Activated CD4-positive, alpha-beta T cell treated with anti-CD3 and anti-CD28 coated beads, Interleukin-2, amount 10 ng/mL, durations not matched to agents 24 days and 14 days (primary cell): ENCODE measurements around the gene CCDC146. TPM values are rescaled to one million over a fixed set of nuclear protein-coding genes. Genes with fewer than 3 reads are reported as not detected.

ENCODE experiments used
- DNase-seq: peaks from one replicate; pipeline ENCODE4 v3.0.0; 2022
- H3K27ac Mint-ChIP-seq: one replicate; pipeline ENCODE4 v1.8.0; 2022; ENCODE audit warnings: mild to moderate bottlenecking, mixed read lengths
- H3K27me3 Mint-ChIP-seq: one replicate; pipeline ENCODE4 v1.8.0; 2022; ENCODE audit warnings: mixed read lengths
- H3K36me3 Mint-ChIP-seq: one replicate; pipeline ENCODE4 v1.8.0; 2022; ENCODE audit warnings: low read depth, mild to moderate bottlenecking, mixed read lengths
- H3K4me1 Mint-ChIP-seq: one replicate; pipeline ENCODE4 v1.8.0; 2021; ENCODE audit warnings: mixed read lengths
- H3K4me3 Mint-ChIP-seq: one replicate; pipeline ENCODE4 v1.8.0; 2022; ENCODE audit warnings: mild to moderate bottlenecking, moderate library complexity, mixed read lengths
- H3K9me3 Mint-ChIP-seq: one replicate; pipeline ENCODE4 v1.8.0; 2021; ENCODE audit warnings: mixed read lengths
- intact Hi-C: fragments of 100-400 bp; cut with micrococcal nuclease; formaldehyde crosslinking; loops from one replicate; pipeline ENCODE4 v1.15.1; 2023
- total RNA-seq: library from RNA; stranded (reverse); gene quantifications from 2 replicates; pipeline ENCODE4 v1.2.3, GENCODE V29; 2022

CCDC146 gene
- total RNA-seq, 1 donor from 2014 or later, result 1.5 TPM

DNA sequence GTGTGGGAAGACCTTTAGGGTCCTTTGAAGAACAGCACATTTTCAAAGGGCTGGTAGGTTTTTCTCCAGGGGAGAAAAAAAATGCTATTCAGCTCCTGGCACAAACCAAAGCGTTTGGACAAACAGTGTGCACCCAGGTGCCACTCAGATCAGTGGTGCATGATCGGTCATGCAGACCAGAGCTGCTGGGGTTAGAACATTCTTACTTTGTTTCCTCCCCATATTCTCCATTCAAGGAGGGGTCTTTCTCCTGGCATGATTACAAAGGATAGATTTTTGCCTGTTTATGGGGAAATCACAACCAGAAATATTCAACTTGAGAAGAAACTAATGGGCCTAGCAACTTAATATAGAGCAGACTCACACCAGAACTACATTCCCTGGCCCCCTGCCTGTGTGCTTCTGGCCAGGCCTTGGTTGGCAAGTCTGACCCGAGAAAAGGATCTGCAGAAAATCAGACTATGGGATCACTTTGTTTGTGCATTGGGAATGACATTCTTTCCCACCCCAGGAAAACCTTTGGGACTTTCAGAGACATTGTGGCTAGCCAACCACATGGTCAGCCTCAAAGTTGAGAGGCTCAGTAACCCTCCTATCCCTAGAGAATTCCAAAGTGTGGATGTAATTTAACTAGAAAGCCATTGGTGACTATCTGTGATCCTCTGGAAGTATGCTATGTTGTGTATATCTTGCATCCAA is 159.5 kb downstream of the CCDC146 start:
- Mint-ChIP-seq H3K27me3 (no peaks in the 10 kb centered on the region), H3K9me3 (peaks cover 4% of the 10 kb centered on the region), H3K27ac (no peak overlapping the region), H3K36me3 (peaks cover 5% of the 10 kb centered on the region), H3K4me1 (no peaks in the 10 kb centered on the region), H3K4me3 (no peak overlapping the region)
- intact Hi-C loops, result no loop called here
- no peak for DNase-seq

DNA sequence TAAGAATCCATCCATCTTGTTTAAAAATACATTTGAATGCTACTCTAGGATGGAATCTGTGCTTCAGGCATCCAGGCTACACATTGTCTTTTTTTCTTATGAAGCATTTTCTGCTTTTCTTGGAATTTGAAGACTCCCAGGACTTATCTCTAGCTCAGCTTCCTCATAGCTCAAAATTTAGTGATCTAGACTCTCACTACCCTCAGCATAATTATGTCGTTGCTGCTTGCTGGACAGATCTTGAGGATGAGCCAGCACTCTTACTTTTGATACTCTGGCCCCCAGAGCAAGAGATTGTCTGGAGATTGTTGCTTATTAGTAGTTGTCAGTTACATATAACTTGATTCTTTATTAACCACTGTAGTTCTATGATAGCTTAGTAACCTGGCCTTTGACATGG is 160.5 kb downstream of the CCDC146 start:
- peaks cover 8% of the 10 kb centered on the region for H3K36me3 Mint-ChIP-seq

DNA sequence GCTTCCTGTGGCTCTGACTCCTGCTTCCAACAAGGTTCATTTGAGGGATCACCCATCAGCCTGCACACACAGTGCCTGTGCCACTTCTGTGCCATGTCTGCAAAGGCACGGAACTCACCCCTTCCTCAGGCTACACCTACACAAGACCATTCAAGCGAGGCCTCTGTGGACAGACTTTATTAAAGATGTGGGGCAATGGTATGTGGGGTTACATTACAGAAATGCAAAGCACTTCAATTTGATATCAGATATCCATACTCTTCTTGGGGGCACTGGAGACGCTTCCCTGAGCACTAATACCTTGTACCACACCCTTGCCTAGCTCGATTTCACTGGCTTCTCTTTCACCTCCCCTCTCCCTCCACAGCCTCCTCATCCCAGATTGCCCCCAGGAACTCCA is 161.6 kb downstream of the CCDC146 start:
- H3K4me1 Mint-ChIP-seq, result no peaks in the 10 kb centered on the region
- H3K27ac Mint-ChIP-seq, result no peak overlapping the region
- peaks cover 15% of the 10 kb centered on the region for H3K9me3 Mint-ChIP-seq
- intact Hi-C loops, result no loop called here
- DNase-seq, result no peak
- H3K27me3 Mint-ChIP-seq, result no peaks in the 10 kb centered on the region
- no peak overlapping the region for H3K4me3 Mint-ChIP-seq
- peaks cover 10% of the 10 kb centered on the region for H3K36me3 Mint-ChIP-seq

More for the DNA sequence above, 160.5 kb downstream of the CCDC146 start:
- H3K27me3 Mint-ChIP-seq, result no peaks in the 10 kb centered on the region
- H3K9me3 Mint-ChIP-seq, result peaks cover 6% of the 10 kb centered on the region
- no peak overlapping the region for H3K4me3 Mint-ChIP-seq
- DNase-seq, result no peak
- no peak overlapping the region for H3K27ac Mint-ChIP-seq
- intact Hi-C loops, result no loop called here
- H3K4me1 Mint-ChIP-seq, result no peaks in the 10 kb centered on the region

DNA sequence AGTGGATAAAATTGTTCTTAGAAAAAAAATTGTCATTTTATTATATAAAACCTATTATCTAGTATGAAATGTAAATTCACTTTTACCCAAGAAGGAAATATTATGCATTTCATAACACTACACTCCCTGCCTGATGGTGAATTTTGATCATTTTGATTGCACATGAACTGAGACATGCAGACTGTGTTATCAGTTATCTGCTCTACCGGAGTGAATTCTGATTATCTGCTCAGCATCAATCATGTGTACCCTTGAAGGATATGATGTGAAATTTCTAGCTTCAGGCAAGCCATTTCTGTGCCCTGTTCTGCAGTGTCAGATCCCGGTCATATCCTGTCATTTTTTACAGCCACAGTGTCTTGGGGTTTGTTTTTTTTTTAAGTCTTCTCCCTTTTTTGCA is 162.2 kb downstream of the CCDC146 start:
- DNase-seq, result no peak
- Mint-ChIP-seq H3K9me3 (peaks cover 19% of the 10 kb centered on the region), H3K4me1 (no peaks in the 10 kb centered on the region), H3K4me3 (no peak overlapping the region), H3K27ac (no peak overlapping the region), H3K36me3 (peaks cover 16% of the 10 kb centered on the region), H3K27me3 (no peaks in the 10 kb centered on the region)
- intact Hi-C loops, result no loop called here

DNA sequence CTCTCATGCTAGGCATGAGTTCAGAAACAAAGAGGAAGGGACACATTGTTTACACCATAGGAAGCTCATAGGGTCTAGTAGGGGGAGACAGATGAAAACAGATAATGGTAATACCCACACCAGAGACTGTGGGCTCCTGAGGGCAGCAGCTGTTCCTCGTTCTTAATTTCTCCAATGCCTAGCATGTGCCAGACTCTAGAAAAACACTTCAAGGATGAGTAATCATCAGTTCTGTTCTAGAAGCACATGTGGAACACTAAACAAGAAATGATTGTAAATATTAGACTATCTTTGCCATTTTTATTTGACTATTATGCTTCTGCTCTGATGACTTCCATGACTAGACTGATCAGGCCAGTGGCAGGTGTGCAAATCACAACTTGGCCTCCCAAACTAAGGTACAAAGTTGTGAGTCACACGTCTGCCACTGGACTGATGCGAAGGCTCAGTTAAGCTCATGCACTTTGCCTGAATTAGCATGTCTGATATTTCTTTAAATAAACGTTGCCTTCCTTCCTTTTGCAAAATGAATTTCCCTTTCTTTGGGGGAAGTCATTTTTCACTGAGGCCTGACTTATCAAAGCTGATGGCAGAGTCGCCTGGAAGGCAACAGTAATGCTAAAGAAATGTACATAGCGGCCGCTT is 166.4 kb downstream of the CCDC146 start:
- no peaks in the 10 kb centered on the region for H3K27me3 Mint-ChIP-seq
- H3K36me3 Mint-ChIP-seq, result peaks cover 14% of the 10 kb centered on the region
- peaks cover 19% of the 10 kb centered on the region for H3K9me3 Mint-ChIP-seq
- DNase-seq, result no peak
- no peaks in the 10 kb centered on the region for H3K4me1 Mint-ChIP-seq
- intact Hi-C loops, result no loop called here
- no peak overlapping the region for H3K27ac Mint-ChIP-seq
- H3K4me3 Mint-ChIP-seq, result no peak overlapping the region

DNA sequence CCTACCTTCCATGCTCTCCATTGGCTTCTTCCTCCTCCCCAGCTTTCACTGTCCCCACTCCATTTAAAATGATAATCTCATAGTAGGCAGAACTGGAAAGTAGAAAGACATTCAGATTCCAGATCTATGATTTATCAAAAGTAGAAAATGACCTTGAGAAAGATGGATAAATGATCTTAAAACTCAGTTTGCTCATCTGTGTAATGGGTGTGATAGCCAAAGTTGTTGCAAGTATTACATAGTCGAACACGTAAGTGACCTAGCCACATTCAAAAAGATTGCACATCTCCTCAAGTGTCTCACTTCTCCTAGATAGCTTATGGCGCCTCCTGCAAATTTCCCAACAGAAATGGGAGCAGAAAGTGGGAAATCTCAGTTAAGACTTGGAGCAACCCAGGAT is 167.0 kb downstream of the CCDC146 start:
- peaks cover 19% of the 10 kb centered on the region for H3K9me3 Mint-ChIP-seq
- intact Hi-C loops, result no loop called here
- H3K36me3 Mint-ChIP-seq, result peaks cover 15% of the 10 kb centered on the region
- H3K4me1 Mint-ChIP-seq, result no peaks in the 10 kb centered on the region
- no peak for DNase-seq
- H3K27me3 Mint-ChIP-seq, result no peaks in the 10 kb centered on the region
- H3K27ac Mint-ChIP-seq, result no peak overlapping the region
- H3K4me3 Mint-ChIP-seq, result no peak overlapping the region

DNA sequence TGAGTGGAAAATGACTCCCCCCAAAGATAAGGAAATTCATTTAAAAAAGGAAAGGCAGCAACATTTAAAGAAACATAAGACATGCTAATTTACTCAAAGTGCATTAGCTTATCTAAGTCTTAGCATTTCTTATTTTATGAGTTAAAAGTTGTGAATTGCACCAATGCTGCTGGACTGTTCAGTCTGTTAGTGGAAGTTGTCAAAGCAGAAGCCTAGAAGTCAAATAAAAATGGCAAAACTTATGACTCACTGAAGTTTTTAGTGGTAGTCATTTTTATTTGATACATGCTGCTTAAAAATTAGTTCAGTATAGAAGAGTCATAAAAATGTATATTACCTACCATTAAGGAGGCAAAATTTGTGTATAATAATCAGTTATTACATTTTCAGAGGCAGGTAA is 168.0 kb downstream of the CCDC146 start:
- Mint-ChIP-seq H3K4me3 (no peak overlapping the region), H3K9me3 (peaks cover 19% of the 10 kb centered on the region), H3K27me3 (no peaks in the 10 kb centered on the region), H3K36me3 (peaks cover 15% of the 10 kb centered on the region), H3K27ac (no peak overlapping the region), H3K4me1 (no peaks in the 10 kb centered on the region)
- no peak for DNase-seq
- intact Hi-C loops, result no loop called here

DNA sequence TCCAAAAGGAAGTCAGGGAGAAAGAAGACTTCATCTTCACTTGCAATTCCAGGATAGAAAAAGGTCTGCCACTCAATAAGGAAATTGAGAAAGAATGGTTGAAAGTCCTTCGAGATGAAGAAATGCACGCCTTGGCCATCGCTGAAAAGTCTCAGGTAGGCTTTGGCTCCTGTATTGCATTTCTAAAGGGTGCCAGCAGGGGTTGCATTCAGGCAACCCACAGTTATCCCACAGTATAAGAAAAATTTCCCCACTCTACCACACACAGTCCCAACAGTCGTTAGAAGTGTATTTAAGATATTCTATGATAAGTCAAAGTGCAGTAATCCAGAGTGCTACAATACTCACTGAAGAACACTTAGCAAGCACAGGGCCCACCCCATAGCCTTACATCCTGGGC is 170.6 kb downstream of the CCDC146 start:
- H3K4me3 Mint-ChIP-seq, result no peak overlapping the region
- no peaks in the 10 kb centered on the region for H3K27me3 Mint-ChIP-seq
- peaks cover 11% of the 10 kb centered on the region for H3K36me3 Mint-ChIP-seq

DNA sequence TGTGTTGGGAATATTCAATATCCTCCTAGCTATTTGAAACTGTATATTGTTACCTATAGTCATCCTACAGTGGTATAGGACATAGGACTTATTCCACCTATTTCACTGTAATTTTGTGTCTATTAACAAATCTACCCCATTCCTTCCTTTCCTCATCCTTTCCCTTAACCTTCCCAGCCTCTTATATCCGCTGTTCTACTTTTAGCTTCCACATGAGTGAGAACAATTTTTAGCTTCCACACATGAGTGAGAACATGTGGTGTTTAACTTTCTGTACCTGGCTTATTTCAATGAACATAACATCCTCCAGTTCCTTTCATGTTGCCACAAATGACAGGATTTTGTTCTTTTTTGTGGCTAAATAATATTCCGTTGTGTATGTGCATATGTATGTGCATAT is 173.1 kb downstream of the CCDC146 start:
- H3K4me3 Mint-ChIP-seq, result no peak overlapping the region
- H3K27ac Mint-ChIP-seq, result no peak overlapping the region
- H3K27me3 Mint-ChIP-seq, result no peaks in the 10 kb centered on the region
- intact Hi-C loops, result no loop called here
- H3K4me1 Mint-ChIP-seq, result no peaks in the 10 kb centered on the region
- no peak for DNase-seq
- H3K9me3 Mint-ChIP-seq, result peaks cover 11% of the 10 kb centered on the region
- H3K36me3 Mint-ChIP-seq, result peaks cover 3% of the 10 kb centered on the region

More for the DNA sequence above, 170.6 kb downstream of the CCDC146 start:
- no peaks in the 10 kb centered on the region for H3K4me1 Mint-ChIP-seq
- H3K9me3 Mint-ChIP-seq, result peaks cover 23% of the 10 kb centered on the region
- intact Hi-C loops, result no loop called here
- no peak for DNase-seq
- H3K27ac Mint-ChIP-seq, result no peak overlapping the region

DNA sequence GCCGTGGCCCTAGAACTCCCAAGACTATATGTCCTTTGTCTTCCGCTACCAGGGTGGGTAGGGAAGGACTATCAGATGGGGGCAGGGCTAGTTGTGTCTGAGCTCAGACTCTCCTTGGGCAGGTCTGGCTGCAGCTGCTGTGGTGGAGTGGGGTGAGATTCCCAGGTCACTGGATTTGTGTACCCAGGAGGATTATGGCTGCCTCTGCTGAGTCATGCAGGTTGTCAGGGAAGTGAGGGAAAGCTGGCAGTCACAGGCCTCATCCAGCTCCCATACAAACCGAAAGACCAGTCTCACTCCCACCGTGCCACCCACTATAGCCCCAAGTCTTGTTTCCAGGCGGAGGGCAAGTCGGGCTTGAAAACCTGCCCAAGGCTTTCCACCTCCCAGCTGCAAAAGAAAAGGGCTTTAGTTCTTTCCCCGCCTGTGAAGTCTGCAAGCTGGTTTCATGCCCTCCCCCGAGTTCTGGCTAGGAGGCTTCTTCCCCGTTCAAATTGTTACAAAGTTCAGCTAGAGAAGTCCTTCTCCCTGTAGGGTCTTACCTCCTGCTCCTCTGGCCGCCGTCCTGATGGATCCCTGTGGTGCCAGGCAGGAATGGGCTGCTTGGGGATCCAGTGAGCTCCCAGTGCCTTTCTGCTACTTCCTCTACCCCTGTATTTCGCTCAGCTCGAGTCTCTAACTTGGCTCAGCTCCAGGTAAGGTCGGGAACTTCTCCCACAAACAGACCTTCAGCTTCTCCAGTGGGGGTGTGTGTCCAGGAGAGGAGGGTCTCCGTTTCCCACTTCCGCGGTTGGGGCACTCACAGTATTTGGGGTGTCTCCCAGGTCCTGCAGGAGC is 184.0 kb downstream of the CCDC146 start:
- no peaks in the 10 kb centered on the region for H3K27me3 Mint-ChIP-seq
- peaks cover 2% of the 10 kb centered on the region for H3K4me1 Mint-ChIP-seq
- peaks cover 8% of the 10 kb centered on the region for H3K36me3 Mint-ChIP-seq
- intact Hi-C loops, result no loop called here
- no peak overlapping the region for H3K4me3 Mint-ChIP-seq
- no peak overlapping the region for H3K27ac Mint-ChIP-seq
- peaks cover 7% of the 10 kb centered on the region for H3K9me3 Mint-ChIP-seq
- no peak for DNase-seq

DNA sequence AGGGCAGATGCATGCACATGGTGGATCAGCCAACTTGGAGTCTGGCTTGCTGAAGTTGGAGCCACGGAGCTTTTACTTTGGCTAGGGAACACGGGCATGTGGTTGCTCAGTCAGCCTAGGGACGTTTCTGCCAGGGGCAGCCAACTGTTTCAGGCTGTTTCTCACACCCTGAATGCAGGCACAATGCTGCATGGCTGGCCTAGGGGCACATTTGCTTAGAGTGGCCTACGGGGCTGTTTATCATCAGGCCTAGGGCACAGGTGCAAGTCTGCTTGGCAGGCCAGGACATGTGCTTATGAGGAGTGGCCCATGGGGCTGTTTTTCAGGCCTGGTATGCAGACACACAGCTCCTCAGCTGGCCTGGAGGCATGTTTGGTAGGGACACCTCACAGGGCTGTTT is 186.4 kb downstream of the CCDC146 start:
- peaks cover 2% of the 10 kb centered on the region for H3K4me1 Mint-ChIP-seq
- no peak for DNase-seq
- intact Hi-C loops, result no loop called here
- H3K27ac Mint-ChIP-seq, result no peak overlapping the region
- H3K36me3 Mint-ChIP-seq, result peaks cover 5% of the 10 kb centered on the region
- no peak overlapping the region for H3K4me3 Mint-ChIP-seq
- H3K9me3 Mint-ChIP-seq, result no peaks in the 10 kb centered on the region
- H3K27me3 Mint-ChIP-seq, result no peaks in the 10 kb centered on the region

DNA sequence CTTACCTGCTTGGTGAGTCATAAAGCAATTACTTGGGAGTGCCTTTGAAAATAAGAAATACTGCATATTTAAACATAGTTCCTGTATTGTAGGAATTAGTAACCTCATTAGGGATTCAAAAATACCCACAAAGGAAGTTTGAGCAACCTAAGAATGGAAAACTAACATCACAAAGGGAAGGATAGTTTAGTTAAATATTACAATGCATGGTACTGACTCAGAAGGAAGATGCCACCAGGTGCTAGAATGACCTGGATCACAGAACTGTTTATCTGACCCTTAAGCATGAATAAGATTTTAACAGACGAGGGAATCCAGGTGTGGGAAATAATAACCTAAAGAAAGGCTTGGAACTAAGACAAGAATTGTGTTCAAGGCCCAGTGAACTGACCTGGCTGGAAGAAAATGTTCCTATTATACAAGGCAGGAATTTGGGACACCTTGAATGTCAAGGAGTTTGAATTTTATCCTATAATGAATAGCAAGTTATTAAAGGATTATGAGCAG is 187.4 kb downstream of the CCDC146 start:
- no peak for DNase-seq
- Mint-ChIP-seq H3K4me3 (no peak overlapping the region), H3K4me1 (peaks cover 2% of the 10 kb centered on the region), H3K27ac (no peak overlapping the region), H3K36me3 (peaks cover 8% of the 10 kb centered on the region), H3K9me3 (no peaks in the 10 kb centered on the region), H3K27me3 (no peaks in the 10 kb centered on the region)
- intact Hi-C loops, result no loop called here

DNA sequence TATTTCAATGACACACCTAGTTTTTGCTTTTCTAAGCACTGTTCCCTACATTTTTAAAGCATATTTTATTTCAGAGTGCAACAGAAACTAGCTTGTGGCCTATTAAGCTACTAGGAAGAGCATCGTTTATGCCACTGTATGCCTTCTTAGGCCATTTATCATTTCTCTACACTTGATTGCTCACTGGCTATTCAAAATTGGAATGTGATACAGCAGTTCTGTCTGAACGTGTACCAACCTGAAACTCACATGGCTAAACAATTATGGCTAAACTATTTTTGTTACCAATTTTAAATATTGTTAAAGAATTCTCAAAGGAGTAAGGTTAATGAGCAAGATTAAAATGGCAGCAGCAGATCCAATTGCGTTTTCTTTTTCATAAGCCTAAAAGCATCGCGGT is 188.6 kb downstream of the CCDC146 start:
- intact Hi-C loops, result no loop called here
- no peak overlapping the region for H3K4me3 Mint-ChIP-seq

DNA sequence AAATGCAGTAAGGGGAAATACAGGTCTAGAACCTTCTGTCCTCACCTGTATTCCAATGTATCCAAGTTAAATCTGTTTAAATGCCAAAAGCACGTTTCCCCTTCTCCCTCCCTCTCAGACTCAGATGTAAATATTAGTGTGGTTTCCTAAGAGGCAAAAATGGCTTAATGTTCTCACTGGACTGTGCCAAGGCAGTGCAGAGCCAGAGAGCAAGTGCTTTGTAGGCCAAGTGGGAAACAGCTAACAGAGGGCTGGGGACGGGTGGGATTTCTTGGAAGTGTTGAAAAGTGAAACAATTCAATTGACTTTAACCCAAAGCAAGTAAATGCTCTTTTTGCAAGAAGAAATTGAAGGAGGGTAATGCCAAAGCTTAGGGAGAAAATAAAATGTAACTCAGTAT is 190.7 kb downstream of the CCDC146 start:
- intact Hi-C loops, result no loop called here
- Mint-ChIP-seq H3K36me3 (peaks cover 15% of the 10 kb centered on the region), H3K4me3 (no peak overlapping the region), H3K27me3 (no peaks in the 10 kb centered on the region), H3K27ac (no peak overlapping the region), H3K9me3 (no peaks in the 10 kb centered on the region), H3K4me1 (no peaks in the 10 kb centered on the region)
- no peak for DNase-seq

More for the DNA sequence above, 188.6 kb downstream of the CCDC146 start:
- H3K9me3 Mint-ChIP-seq, result no peaks in the 10 kb centered on the region
- peaks cover 2% of the 10 kb centered on the region for H3K4me1 Mint-ChIP-seq
- peaks cover 10% of the 10 kb centered on the region for H3K36me3 Mint-ChIP-seq
- no peak for DNase-seq
- H3K27ac Mint-ChIP-seq, result no peak overlapping the region
- H3K27me3 Mint-ChIP-seq, result no peaks in the 10 kb centered on the region
